Measurements from ENCODE around the gene FAU. TPM values are rescaled to one million over a fixed set of nuclear protein-coding genes. Genes with fewer than 3 reads are reported as not detected.
A peak's percentile ranks its signal among the peaks of the same experiment; 100 is the strongest.

FAU gene
- polyA plus RNA-seq, 2 of the 4 experiments (the other 2 are of a cell fraction), result 591 to 878 TPM

- no peak for FAIRE-seq
- POLR2A ChIA-PET, result interaction anchor here (0.6 to 3.0 kb wide), 4 partner anchors 15 to 252 kb away, joined by 3 to 8 read pairs (median 3); partner anchors contain the start of genes CDC42BPG and TM7SF2
- 3% methylated on average over 22 of the region's 52 CpGs for WGBS (ENCODE audit: missing lambda C conversion rate)
- TF ChIP-seq RCOR1 (IDR thresholded peaks at IDR 0.05; ENCODE audit: low read depth, low read length) (no peak), NR3C1 (IDR thresholded peaks at IDR 0.05) (no peak), HDAC2 (IDR thresholded peaks at IDR 0.05) (no peak), JUN (IDR thresholded peaks at IDR 0.05) (peak; percentile 84 to 95; a peak in 4 of 5 replicates), CBX2 (IDR thresholded peaks at IDR 0.05; ENCODE audit: borderline replicate concordance, low read depth) (no peak), EP300 (IDR thresholded peaks at IDR 0.05) (no peak; a peak in 1 of 5 replicates), NFE2L2 (conservative IDR thresholded peaks at IDR 0.05; ENCODE audit: low read length) (no peak), MYC (IDR thresholded peaks at IDR 0.05; ENCODE audit: borderline replicate concordance, low read length) (peak; percentile 69; the same call in 1 of the 2 replicates), FOSB (CRISPR knock-in tag; IDR thresholded peaks at IDR 0.05) (no peak), CHD4 (IDR thresholded peaks at IDR 0.05; ENCODE audit: borderline replicate concordance) (no peak), BHLHE40 (IDR thresholded peaks at IDR 0.05; ENCODE audit: low read depth, low read length) (no peak), POLR2A (IDR thresholded peaks at IDR 0.05; ENCODE audit: low read length) (peak; percentile 67), PBX3 (IDR thresholded peaks at IDR 0.05) (peak; percentile 66; the same call in 1 of the 2 replicates), PHF8 (IDR thresholded peaks at IDR 0.05; ENCODE audit: borderline replicate concordance, low read depth) (peak; percentile 97), ELK1 (IDR thresholded peaks at IDR 0.05; ENCODE audit: low read depth, low read length) (no peak), TP53 (CRISPR knock-in tag; IDR thresholded peaks at IDR 0.05) (peak; percentile 80; the same call in 1 of the 2 replicates), HEYL (CRISPR knock-in tag; IDR thresholded peaks at IDR 0.05) (no peak), MAZ (IDR thresholded peaks at IDR 0.05; ENCODE audit: borderline replicate concordance, low read depth, low read length) (peak; percentile 97), ZSCAN20 (CRISPR knock-in tag; IDR thresholded peaks at IDR 0.05) (no peak), HOXB13 (CRISPR knock-in tag; IDR thresholded peaks at IDR 0.05; ENCODE audit: low read depth) (peak; percentile 61; the same call in 1 of the 2 replicates), CEBPB (IDR thresholded peaks at IDR 0.05) (peak in 1 of 2 experiments; percentile 54; a peak in 1 of 4 replicates), RNF2 (IDR thresholded peaks at IDR 0.05; ENCODE audit: borderline replicate concordance, low read depth) (no peak), FOXS1 (CRISPR knock-in tag; IDR thresholded peaks at IDR 0.05) (0 out of 2 replicates have a peak, but pooled peaks have one; percentile 49), TFCP2L1 (CRISPR knock-in tag; IDR thresholded peaks at IDR 0.05) (peak; percentile 88), ZFP36 (IDR thresholded peaks at IDR 0.05; ENCODE audit: borderline replicate concordance, partially characterized antibody) (no peak), RFX5 (IDR thresholded peaks at IDR 0.05) (peak; percentile 51; the same call in 1 of the 2 replicates), RARB (CRISPR knock-in tag; IDR thresholded peaks at IDR 0.05) (0 out of 2 replicates have a peak, but pooled peaks have one; percentile 56), KDM1A (IDR thresholded peaks at IDR 0.05; ENCODE audit: low read depth) (no peak), EHF (CRISPR knock-in tag; IDR thresholded peaks at IDR 0.05) (peak; percentile 40; the same call in 1 of the 2 replicates), USF2 (IDR thresholded peaks at IDR 0.05) (no peak), BCL3 (IDR thresholded peaks at IDR 0.05) (peak; percentile 69; the same call in 2 of the 3 replicates), CHD2 (IDR thresholded peaks at IDR 0.05; ENCODE audit: low read length, partially characterized antibody) (no peak), ZNF302 (CRISPR knock-in tag; IDR thresholded peaks at IDR 0.05) (no peak), SMC3 (IDR thresholded peaks at IDR 0.05) (no peak), E2F6 (IDR thresholded peaks at IDR 0.05; ENCODE audit: borderline replicate concordance, low read depth) (peak; percentile 56; the same call in 1 of the 2 replicates), HOXB5 (CRISPR knock-in tag; IDR thresholded peaks at IDR 0.05) (peak; percentile 71; the same call in 1 of the 2 replicates)
These were observed 25.7 kb downstream of the FAU start, which contains the start of gene VPS51 for GRCh38 chr11:65095974-65096806. Gene VPS51 (plus strand): TSS chr11:65096214. CDS start chr11:65096251, 37 bp downstream.

More at GRCh38 chr11:65095974-65096806, 25.7 kb downstream of the FAU start, which contains the start of gene VPS51:
- ATAC-seq, result peak; percentile 96 to 99
- Histone ChIP-seq H3K4me2 (peak within 1 kb of the TSS; percentile 98), H3K4me3 (peak within 1 kb of the TSS; percentile 95), H3K4me1 (peaks cover 8% of the 10 kb centered on the region; the same call in 1 of the 3 replicates), H3K9me3 (no peaks in the 10 kb centered on the region), H3K27ac (peak within 1 kb of the TSS; percentile 95 to 96)
- DNase-seq (ENCODE audit: low read depth in 1 of 2, low spot score in 1 of 2), result peak; percentile 94 to 95
- CTCF ChIA-PET, result interaction anchor here (1.0 to 9.2 kb wide), 6 partner anchors 9 to 82 kb away, joined by 3 to 153 read pairs (median 6); partner anchors contain the start of genes ARL2 and TM7SF2

All from A549 (cell line).